Activated CD4-positive, alpha-beta memory T cell treated with anti-CD3 and anti-CD28 coated beads for 36 hours (primary cell): ENCODE measurements around the gene TRIAP1. TPM values are rescaled to one million over a fixed set of nuclear protein-coding genes. Genes with fewer than 3 reads are reported as not detected.
"Not testable (repeated sequence)": the region's sequence is repeated elsewhere in the genome, so short reads cannot be mapped to it uniquely, and the experiment has no call there.

ENCODE experiments used
- CTCF ChIA-PET: fragments of 350-600 bp; sonication (Branson Sonifier 250); formaldehyde crosslinking; loops from one replicate; lab custom pipeline; 2021; ENCODE audit warnings: antibody characterized with exemption, inconsistent platforms; lab: Charles Lee
- POLR2A ChIA-PET: fragments of 350-600 bp; sonication (Branson Sonifier 250); formaldehyde crosslinking; loops from one replicate; lab custom pipeline; 2021; ENCODE audit warnings: antibody characterized with exemption; lab: Charles Lee
- DNase-seq: peaks from one replicate; pipeline ENCODE4 v3.0.0-alpha.2; 2020
- H3K27ac Mint-ChIP-seq: one replicate; pipeline ENCODE4 v1.8.0; 2021; ENCODE audit warnings: mixed read lengths
- H3K27me3 Mint-ChIP-seq: one replicate; pipeline ENCODE4 v1.8.0; 2021; ENCODE audit warnings: mixed read lengths
- H3K36me3 Mint-ChIP-seq: one replicate; pipeline ENCODE4 v1.8.0; 2021; ENCODE audit warnings: mixed read lengths
- H3K4me1 Mint-ChIP-seq: one replicate; pipeline ENCODE4 v1.8.0; 2021; ENCODE audit warnings: low read depth, mixed read lengths
- H3K4me3 Mint-ChIP-seq: one replicate; pipeline ENCODE4 v1.8.0; 2021; ENCODE audit warnings: mild to moderate bottlenecking, mixed read lengths
- H3K9me3 Mint-ChIP-seq: one replicate; pipeline ENCODE4 v1.8.0; 2021; ENCODE audit warnings: mixed read lengths
- intact Hi-C: fragments of 100-400 bp; cut with micrococcal nuclease; formaldehyde crosslinking; loops from one replicate; pipeline ENCODE4 v1.15.1; 2023
- total RNA-seq, 2 experiments: library from RNA; stranded (reverse); gene quantifications; one replicate each; pipeline ENCODE4 v1.2.3, GENCODE V29; 2021

Gene TRIAP1
- total RNA-seq, result 10 to 100 TPM; 32.2 to 34.6 TPM

DNA sequence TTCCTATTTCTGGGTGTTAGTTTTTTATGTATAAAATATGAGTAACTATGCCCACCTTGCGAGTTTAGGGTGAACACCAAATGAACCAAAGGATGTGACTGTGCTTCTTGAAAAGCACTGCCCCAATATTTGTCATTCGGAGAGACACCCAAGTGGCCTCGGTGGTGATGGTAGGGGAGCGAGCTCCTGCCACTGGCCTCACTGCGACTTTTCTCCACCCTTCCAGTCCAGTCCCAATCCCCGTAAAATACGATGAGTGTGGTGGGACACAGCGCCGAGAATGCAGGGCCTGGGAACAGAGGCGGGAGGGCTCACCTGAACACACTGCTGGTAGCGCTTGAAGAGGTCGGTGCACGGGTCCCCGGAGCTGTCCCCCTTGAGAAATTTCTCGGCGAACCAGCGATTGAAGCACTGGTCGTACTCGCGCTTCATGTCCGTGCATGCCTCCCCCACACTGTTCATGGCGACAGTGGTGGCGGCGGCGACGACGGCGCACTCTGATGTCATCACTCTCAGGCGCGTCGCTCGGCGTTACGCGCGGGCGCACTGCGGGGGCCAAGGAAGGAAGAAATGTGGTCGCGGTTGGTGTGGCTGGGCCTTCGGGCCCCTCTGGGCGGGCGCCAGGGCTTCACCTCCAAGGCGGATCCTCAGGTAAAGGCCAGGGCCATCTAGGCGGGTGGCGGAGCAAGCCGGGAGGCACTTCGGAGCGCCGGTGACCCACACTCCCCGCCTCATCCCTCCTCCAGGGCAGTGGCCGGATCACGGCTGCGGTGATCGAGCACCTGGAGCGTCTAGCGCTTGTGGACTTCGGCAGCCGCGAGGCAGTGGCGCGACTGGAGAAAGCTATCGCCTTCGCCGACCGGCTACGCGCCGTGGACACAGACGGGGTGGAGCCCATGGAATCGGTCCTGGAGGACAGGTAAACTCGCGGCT lies at the start of gene TRIAP1, which contains the start of gene GATC:
Gene TRIAP1, minus strand, starts transcription at position 474 of the 933 bp plus-strand sequence. Its CDS starts 12 bp downstream, at position 462.
Gene GATC, plus strand, starts transcription at position 534 of the 933 bp plus-strand sequence. Its CDS starts 37 bp downstream, at position 571.
- Mint-ChIP-seq H3K27me3 (peaks cover 1% of the 10 kb centered on the region), H3K36me3 (peaks cover 28% of the 10 kb centered on the region), H3K9me3 (no peaks in the 10 kb centered on the region), H3K27ac (peak within 1 kb of the TSS; percentile 94), H3K4me1 (peaks cover 35% of the 10 kb centered on the region), H3K4me3 (peak within 1 kb of the TSS; percentile 93)
- peak; percentile 94 for DNase-seq
- POLR2A ChIA-PET, result interaction anchor here (0.8 to 1.7 kb wide), 4 partner anchors 9 to 245 kb away, joined by 3 to 7 read pairs (median 4); partner anchors contain the start of genes RNU4-2, RPLP0 and SRSF9
- intact Hi-C loops, result loop anchor here (2.0 kb wide), 2 partner anchors 23 to 49 kb away; partner anchors contain the start of gene SRSF9
- CTCF ChIA-PET, result interaction anchor here (0.8 to 1.9 kb wide), 5 partner anchors 8 to 91 kb away, joined by 3 to 6 read pairs (median 4); partner anchors contain the start of gene SRSF9

DNA sequence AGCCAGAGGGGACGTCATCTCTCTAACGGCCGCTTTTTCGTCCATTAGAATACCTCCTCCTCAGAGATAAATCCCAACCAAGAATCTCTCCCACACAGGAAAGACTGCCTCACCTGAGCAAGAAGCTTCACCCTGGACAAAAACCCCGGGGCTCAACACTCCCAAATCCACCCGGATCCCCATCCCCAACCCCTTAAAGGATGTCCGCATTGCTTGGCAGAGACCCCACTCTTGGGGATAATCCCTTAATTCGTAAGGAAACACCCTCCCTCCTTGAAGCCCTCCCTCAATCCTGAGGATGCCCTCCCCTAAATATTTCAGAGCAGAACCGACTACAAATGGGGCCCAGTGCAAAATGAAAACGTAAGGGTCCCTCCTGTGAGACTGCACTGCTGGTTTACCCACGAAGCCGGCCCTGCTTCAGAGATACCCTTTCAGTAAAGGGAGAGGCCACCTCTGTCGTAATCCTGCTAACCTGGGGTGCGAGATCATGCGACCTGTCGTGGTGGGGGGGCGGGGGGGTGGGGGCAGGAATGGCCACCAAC lies 49.1 kb upstream of the TRIAP1 start:
- CTCF ChIA-PET, result interaction anchor here (0.5 to 1.4 kb wide), 5 partner anchors 19 to 138 kb away, joined by 3 read pairs; partner anchors contain the start of gene POP5
- DNase-seq, result no peak
- Mint-ChIP-seq H3K4me3 (peak overlapping the region; percentile 86), H3K27me3 (no peaks in the 10 kb centered on the region), H3K27ac (peak overlapping the region; percentile 65), H3K36me3 (peaks cover 20% of the 10 kb centered on the region), H3K4me1 (peaks cover 23% of the 10 kb centered on the region), H3K9me3 (no peaks in the 10 kb centered on the region)
- POLR2A ChIA-PET, result interaction anchor here (0.8 to 2.3 kb wide), 5 partner anchors 20 to 215 kb away, joined by 3 to 13 read pairs (median 3); partner anchors contain the start of genes SRSF9 and UNC119B
- intact Hi-C loops, result loop anchor here (2.0 kb wide), 1 partner anchor 48 kb away; the partner anchor contains the start of genes GATC and TRIAP1

DNA sequence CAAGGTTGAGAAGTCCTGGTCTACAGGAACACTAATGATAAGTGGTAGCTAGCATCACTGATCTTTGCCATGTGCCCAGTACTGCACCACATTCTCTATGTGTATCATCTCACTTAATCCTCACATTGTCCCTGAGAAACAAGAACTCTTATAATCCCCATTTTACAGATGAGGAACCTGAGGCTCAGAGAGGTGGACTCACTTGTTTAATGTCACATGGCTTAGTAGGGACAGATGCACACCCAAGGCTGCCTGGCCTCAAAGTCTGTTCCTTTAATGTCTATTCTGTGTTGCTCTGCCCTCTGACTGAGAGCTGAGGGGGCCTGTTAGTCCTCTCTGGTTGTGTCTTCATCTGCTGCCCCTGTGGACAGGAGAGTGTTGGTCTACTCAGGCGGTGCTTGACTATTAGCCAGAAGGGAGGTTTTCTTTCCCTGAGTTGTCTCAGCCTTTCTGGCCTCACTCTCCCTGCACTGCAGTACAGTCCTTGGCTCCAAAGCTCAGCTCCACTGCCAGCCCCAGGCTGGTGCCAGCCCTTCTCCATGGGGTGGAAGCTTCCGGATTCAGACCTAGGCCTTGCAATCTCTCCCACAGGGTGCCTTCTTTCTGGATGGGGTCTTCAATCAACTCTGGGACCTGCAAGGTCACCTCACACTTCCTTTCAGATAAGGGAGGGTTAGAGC lies 44.8 kb upstream of the TRIAP1 start:
- intact Hi-C loops, result no loop called here
- Mint-ChIP-seq H3K36me3 (no peaks in the 10 kb centered on the region), H3K9me3 (no peaks in the 10 kb centered on the region), H3K4me1 (peaks cover 8% of the 10 kb centered on the region), H3K27ac (no peak overlapping the region), H3K4me3 (no peak overlapping the region), H3K27me3 (no peaks in the 10 kb centered on the region)
- CTCF ChIA-PET, result interaction anchor here (1.4 to 1.7 kb wide), 2 partner anchors 24 to 27 kb away, joined by 3 to 5 read pairs; no protein-coding TSS in a partner anchor
- POLR2A ChIA-PET, result no interaction called here
- no peak for DNase-seq

DNA sequence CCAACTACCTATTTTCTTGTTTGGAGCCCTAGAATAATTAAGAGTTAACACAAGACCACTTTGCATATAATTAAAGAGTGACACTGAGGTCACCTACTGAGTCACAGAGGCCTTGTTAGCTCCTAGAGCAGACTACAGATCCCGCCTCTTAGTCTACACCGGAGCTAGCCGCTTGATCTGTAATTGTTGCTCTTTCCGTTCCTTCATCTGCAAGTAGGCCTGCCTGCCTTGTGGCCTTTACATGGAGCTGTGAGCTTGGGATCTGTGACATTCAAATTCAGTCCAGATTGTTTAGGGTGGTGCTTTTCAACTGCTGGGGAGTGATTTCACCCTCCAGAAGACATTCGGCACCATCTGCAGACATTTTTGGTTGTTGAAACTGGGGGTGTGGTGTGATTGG lies 44.1 kb upstream of the TRIAP1 start:
- ChIA-PET POLR2A (no interaction called here), CTCF (interaction anchor here (1.4 to 1.7 kb wide), 2 partner anchors 24 to 27 kb away, joined by 3 to 5 read pairs; no protein-coding TSS in a partner anchor)
- Mint-ChIP-seq H3K4me3 (no peak overlapping the region), H3K9me3 (no peaks in the 10 kb centered on the region), H3K27me3 (no peaks in the 10 kb centered on the region), H3K27ac (no peak overlapping the region), H3K36me3 (no peaks in the 10 kb centered on the region), H3K4me1 (peaks cover 6% of the 10 kb centered on the region)
- intact Hi-C loops, result no loop called here
- DNase-seq, result no peak

DNA sequence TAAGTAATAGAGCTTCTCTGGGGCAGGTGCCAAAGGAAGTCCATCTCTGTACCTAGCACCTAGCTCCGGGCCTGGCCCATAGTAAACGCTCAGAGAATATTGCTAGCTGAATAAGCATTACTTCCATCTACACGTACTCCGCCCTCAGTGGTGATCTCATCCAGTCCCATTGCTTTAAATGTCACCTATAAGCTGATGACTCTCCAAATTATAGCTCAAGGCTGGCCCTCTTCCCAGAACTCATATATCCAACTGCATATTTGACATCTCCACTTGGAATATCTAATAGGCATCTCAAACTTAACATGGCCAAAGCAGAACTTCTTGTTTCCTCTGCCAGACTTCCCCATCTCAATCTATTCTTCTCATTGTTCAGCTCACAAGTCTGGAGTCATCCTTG lies 42.8 kb upstream of the TRIAP1 start:
- intact Hi-C loops, result no loop called here

DNA sequence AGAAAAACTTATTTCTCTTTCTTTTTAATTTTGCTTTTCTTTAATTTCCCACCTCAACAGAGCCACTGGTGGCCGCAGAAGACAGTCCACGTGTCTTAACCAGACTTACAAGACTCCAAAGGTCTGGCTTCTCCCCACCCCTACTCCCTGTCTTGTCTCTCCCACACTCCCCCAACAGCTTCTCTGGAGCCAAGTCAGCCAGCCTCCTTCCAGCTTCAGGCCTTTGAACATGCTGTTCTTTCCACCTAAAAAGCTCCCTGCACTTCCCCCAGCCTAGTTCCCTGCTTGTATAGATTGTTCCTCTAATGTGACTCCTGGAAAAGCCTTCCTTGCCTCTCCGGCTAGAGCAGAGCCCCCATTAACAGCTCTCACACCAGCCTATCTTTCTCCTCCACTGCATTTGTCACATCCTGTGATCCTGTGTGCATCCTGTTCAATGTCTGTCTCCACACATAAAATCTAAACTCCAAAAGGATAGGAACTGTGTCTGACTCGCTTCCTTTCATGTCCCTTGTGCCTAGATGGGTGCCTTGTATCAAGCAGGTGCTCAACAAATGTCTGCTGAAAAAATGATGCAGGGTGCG lies 42.0 kb upstream of the TRIAP1 start:
- no peaks in the 10 kb centered on the region for H3K9me3 Mint-ChIP-seq
- no peak overlapping the region for H3K4me3 Mint-ChIP-seq
- no peak overlapping the region for H3K27ac Mint-ChIP-seq
- DNase-seq, result no peak
- POLR2A ChIA-PET, result no interaction called here
- CTCF ChIA-PET, result interaction anchor here (0.9 kb wide), 1 partner anchor 34 kb away, joined by 3 read pairs; no protein-coding TSS in a partner anchor
- intact Hi-C loops, result no loop called here
- no peaks in the 10 kb centered on the region for H3K4me1 Mint-ChIP-seq
- H3K27me3 Mint-ChIP-seq, result no peaks in the 10 kb centered on the region
- no peaks in the 10 kb centered on the region for H3K36me3 Mint-ChIP-seq

More for the DNA sequence above, 42.8 kb upstream of the TRIAP1 start:
- no peak overlapping the region for H3K27ac Mint-ChIP-seq
- H3K4me1 Mint-ChIP-seq, result no peaks in the 10 kb centered on the region
- H3K9me3 Mint-ChIP-seq, result no peaks in the 10 kb centered on the region
- no peaks in the 10 kb centered on the region for H3K27me3 Mint-ChIP-seq
- POLR2A ChIA-PET, result no interaction called here
- CTCF ChIA-PET, result interaction anchor here (0.9 to 1.0 kb wide), 2 partner anchors 23 to 35 kb away, joined by 3 read pairs; no protein-coding TSS in a partner anchor
- no peak overlapping the region for H3K4me3 Mint-ChIP-seq
- no peaks in the 10 kb centered on the region for H3K36me3 Mint-ChIP-seq
- no peak for DNase-seq

DNA sequence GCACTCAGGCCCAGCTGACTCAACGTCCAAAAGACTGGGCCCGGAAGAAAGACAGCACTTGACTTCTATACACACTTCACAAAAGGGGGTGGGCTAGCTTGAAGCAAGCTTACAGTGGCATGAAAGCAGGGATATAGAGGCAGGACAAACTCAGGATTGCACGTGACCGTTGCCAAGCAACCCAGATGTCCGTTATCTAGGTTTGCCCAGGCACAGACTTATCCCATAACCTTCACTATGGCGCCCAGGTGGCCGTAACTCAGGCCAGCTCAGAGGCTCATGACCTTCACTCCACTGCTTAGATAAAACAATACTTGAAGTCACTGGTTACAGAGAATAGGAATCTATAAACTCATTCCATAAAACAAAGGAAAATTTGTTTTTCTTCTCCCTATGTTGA lies 41.4 kb upstream of the TRIAP1 start:
- H3K27ac Mint-ChIP-seq, POLR2A ChIA-PET, intact Hi-C loops, DNase-seq, CTCF ChIA-PET, H3K36me3 Mint-ChIP-seq, H3K4me3 Mint-ChIP-seq, H3K4me1 Mint-ChIP-seq, H3K27me3 Mint-ChIP-seq, H3K9me3 Mint-ChIP-seq: not testable (repeated sequence)

DNA sequence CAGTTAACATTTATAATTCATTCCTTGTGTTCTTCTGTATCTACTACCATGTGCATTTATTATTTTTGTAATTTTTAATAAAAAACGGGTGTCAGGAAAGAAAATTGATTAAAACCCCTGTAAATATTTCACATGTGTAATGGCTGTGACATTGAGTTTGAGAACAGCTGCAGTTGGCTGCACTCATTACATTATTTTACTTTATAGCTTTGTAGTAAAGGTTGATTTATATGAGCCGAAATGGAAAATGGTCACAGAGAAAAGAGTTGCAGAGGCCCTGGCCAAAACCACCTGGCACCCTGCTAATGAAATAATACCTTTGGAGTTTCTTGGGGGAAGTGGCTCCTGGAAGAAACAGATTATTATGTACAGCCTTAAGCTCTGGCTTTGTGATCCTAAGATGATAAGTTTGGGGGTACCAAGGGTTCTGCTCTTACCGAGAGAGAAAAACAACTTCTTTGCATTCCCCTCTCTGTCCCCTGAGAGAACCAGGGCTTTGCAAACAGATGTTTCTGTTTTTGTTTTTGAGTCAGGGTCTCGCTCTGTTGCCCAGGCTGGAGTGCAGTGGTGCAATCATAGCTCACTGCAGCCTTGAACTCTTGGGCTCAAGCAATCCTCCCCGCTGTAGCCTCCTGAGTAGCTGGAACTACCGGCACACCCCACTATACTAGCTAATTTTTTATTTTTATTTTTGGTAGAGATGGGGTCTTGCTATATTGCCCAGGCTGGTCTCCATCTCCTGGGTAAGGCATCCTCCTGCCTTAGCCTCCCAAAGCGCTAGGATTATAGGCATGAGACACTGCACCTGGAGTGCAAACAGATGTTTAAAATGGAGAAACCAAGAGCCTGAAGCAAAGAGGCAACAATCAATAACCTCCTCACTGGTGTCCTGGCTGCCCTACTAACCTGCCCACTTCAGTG lies 40.0 kb upstream of the TRIAP1 start:
- intact Hi-C loops, result no loop called here
- no peaks in the 10 kb centered on the region for H3K9me3 Mint-ChIP-seq
- POLR2A ChIA-PET, result interaction anchor here (0.6 kb wide), 1 partner anchor 193 kb away, joined by 4 read pairs; the partner anchor contains the start of gene RNU4-1
- CTCF ChIA-PET, result interaction anchor here (0.7 kb wide), 1 partner anchor 129 kb away, joined by 3 read pairs; no protein-coding TSS in a partner anchor
- no peaks in the 10 kb centered on the region for H3K27me3 Mint-ChIP-seq
- peaks cover 2% of the 10 kb centered on the region for H3K4me1 Mint-ChIP-seq
- no peak overlapping the region for H3K4me3 Mint-ChIP-seq
- DNase-seq, result no peak
- H3K27ac Mint-ChIP-seq, result no peak overlapping the region
- H3K36me3 Mint-ChIP-seq, result no peaks in the 10 kb centered on the region

DNA sequence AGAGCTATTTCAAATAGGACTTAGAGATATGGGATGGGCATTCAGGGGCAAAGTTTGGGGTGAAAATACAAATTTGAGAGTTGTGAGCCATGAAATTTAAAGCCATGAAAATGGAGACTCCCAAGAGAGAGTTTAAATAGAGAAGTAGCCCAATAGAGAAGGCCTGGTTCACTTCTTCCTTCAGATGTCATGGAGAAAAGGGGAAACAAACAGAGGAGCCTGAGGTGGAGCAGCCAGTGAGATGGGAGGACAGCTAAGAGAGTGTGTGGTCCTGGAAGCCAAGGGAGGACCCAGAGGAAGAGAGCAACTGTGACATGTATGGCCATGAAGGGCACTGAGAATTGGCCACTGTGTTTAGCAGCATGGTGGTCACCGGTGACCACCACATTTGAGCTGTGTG lies 37.4 kb upstream of the TRIAP1 start:
- DNase-seq, result no peak
- intact Hi-C loops, result no loop called here
- Mint-ChIP-seq H3K4me1 (peaks cover 5% of the 10 kb centered on the region), H3K36me3 (no peaks in the 10 kb centered on the region), H3K27me3 (no peaks in the 10 kb centered on the region), H3K4me3 (no peak overlapping the region), H3K9me3 (no peaks in the 10 kb centered on the region), H3K27ac (no peak overlapping the region)
- ChIA-PET POLR2A (interaction anchor here (0.6 kb wide), 1 partner anchor 53 kb away, joined by 3 read pairs; no protein-coding TSS in a partner anchor), CTCF (interaction anchor here (1.3 kb wide), 1 partner anchor 14 kb away, joined by 4 read pairs; the partner anchor contains the start of gene SRSF9)

DNA sequence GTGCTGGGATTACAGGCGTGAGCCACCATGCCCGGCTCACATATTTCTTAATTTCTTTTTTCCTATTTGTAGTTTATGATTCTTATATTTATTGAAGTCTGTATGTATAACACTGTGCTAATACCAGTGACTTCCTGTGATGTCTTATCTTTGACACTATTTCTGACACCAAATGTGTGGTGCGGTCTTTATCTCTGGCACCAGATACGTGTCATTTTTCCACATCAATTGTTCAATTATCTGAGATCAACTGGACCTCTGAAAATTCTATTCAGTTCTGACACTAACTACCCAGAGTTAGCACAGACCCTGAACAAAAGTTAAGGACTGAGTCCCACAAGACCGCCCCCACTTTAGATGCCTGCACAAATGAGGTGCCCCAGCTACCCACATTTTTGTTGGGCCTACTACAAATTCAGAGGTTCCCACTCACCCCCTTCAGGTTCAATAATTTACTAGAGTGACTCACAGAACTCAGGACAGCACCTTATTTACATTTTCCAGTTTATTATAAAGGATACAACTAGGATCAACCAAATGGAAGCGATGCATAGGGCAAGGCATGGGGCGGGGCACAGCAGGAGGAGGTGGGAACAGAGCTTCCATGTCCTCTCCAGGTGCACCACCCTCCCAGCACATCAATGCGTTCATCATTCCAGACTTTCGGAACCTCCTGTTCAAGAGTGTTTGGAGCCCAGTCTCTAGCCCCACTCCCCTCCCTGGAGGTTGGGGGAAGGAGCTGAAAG lies 35.0 kb upstream of the TRIAP1 start:
- Mint-ChIP-seq H3K27ac (peak overlapping the region; percentile 28), H3K9me3 (no peaks in the 10 kb centered on the region), H3K4me3 (no peak overlapping the region), H3K36me3 (no peaks in the 10 kb centered on the region), H3K27me3 (no peaks in the 10 kb centered on the region), H3K4me1 (peaks cover 5% of the 10 kb centered on the region)
- DNase-seq, result no peak
- intact Hi-C loops, result no loop called here
- POLR2A ChIA-PET, result no interaction called here
- CTCF ChIA-PET, result no interaction called here
